IMR-90 (cell line): ENCODE data around the gene GALNT14. TPM values are rescaled to one million over a fixed set of nuclear protein-coding genes. Genes with fewer than 3 reads are reported as not detected.

ENCODE experiments used
- ATAC-seq: fragments of 200-7000 bp; cut with Tn5 transposase; 2 replicates; pipeline ENCODE4 v1.9.1; 2020; ENCODE audit warnings: low read depth, mild to moderate bottlenecking, moderate library complexity
- BruUV-seq: library from RNA; stranded (reverse); fragments of 400-500 nt; replicated peaks from 2 replicates; lab custom pipeline; 2021; lab: Mats Ljungman, UMichigan
- CTCF ChIA-PET: fragments of 300-600 bp; formaldehyde crosslinking; extraction: SDS; loops from one replicate; lab custom pipeline; 2021; ENCODE audit warnings: antibody characterized with exemption; lab: Yijun Ruan, JAX
- POLR2A ChIA-PET: fragments of 300-600 bp; sonication (Branson Sonifier 250); formaldehyde crosslinking; loops from one replicate; lab custom pipeline; 2022; ENCODE audit warnings: antibody characterized with exemption; ENCODE audit not compliant: unreplicated experiment; lab: Charles Lee
- DNase-seq: peaks from one replicate; pipeline ENCODE4 v3.0.0; 2013
- H2AFZ ChIP-seq: replicated peaks from 2 replicates; pipeline ENCODE3; 2013; ENCODE audit warnings: low read length, mild to moderate bottlenecking; ENCODE audit not compliant: poor library complexity
- H2AK5ac ChIP-seq: 2 replicates; pipeline ENCODE4 v1.6.1; 2013; ENCODE audit warnings: low read depth, low read length, inconsistent platforms
- H2AK9ac ChIP-seq: replicated peaks from 2 replicates; pipeline ENCODE3; 2013; ENCODE audit warnings: mild to moderate bottlenecking, low read depth, low read length, moderate library complexity; ENCODE audit not compliant: poor library complexity
- H2BK120ac ChIP-seq: 2 replicates; pipeline ENCODE4 v1.6.1; 2013; ENCODE audit warnings: low read depth, low read length, inconsistent platforms
- H2BK15ac ChIP-seq: 3 replicates; pipeline ENCODE4 v1.6.1; 2013; ENCODE audit warnings: low read depth, low read length, inconsistent platforms
- H2BK20ac ChIP-seq: 2 replicates; pipeline ENCODE4 v1.6.1; 2013; ENCODE audit warnings: low read depth, mild to moderate bottlenecking, inconsistent platforms, low read length, moderate library complexity
- H2BK5ac ChIP-seq: 2 replicates; pipeline ENCODE4 v1.6.1; 2013; ENCODE audit warnings: mild to moderate bottlenecking, low read depth, low read length, inconsistent platforms; ENCODE audit not compliant: poor library complexity, severe bottlenecking
- H3K14ac ChIP-seq: replicated peaks from 2 replicates; pipeline ENCODE4 v1.6.1; 2013; ENCODE audit warnings: low read depth, low read length, inconsistent platforms
- H3K18ac ChIP-seq: 2 replicates; pipeline ENCODE4 v1.6.1; 2013; ENCODE audit warnings: low read depth, low read length, control low read depth
- H3K23ac ChIP-seq: 2 replicates; pipeline ENCODE4 v1.6.1; 2013; ENCODE audit warnings: low read depth, low read length, inconsistent platforms
- H3K27ac ChIP-seq: 2 replicates; pipeline ENCODE4 v1.5.1; 2013; ENCODE audit warnings: mild to moderate bottlenecking, control low read depth, low read length; ENCODE audit not compliant: insufficient read depth
- H3K27me3 ChIP-seq: 2 replicates; pipeline ENCODE4 v1.6.1; 2013; ENCODE audit warnings: low read length; ENCODE audit not compliant: control insufficient read depth, insufficient read depth
- H3K36me3 ChIP-seq: 2 replicates; pipeline ENCODE4 v1.6.1; 2013; ENCODE audit warnings: low read length, mixed read lengths; ENCODE audit not compliant: control insufficient read depth, insufficient read depth
- H3K4ac ChIP-seq: 2 replicates; pipeline ENCODE4 v1.6.1; 2013; ENCODE audit warnings: low read depth, low read length, inconsistent platforms
- H3K4me1 ChIP-seq: 2 replicates; pipeline ENCODE4 v1.6.1; 2013; ENCODE audit warnings: low read length, mixed read lengths; ENCODE audit not compliant: control insufficient read depth, insufficient read depth
- H3K4me2 ChIP-seq: 2 replicates; pipeline ENCODE4 v1.6.1; 2013; ENCODE audit warnings: low read depth, mild to moderate bottlenecking, control low read depth, low read length, moderate library complexity
- H3K4me3 ChIP-seq: 2 replicates; pipeline ENCODE4 v1.5.1; 2013; ENCODE audit warnings: low read depth, mild to moderate bottlenecking, control low read depth, low read length, moderate library complexity; ENCODE audit not compliant: insufficient read depth
- H3K56ac ChIP-seq: 2 replicates; pipeline ENCODE4 v1.6.1; 2013; ENCODE audit warnings: low read length, inconsistent platforms; ENCODE audit not compliant: insufficient read depth; ENCODE audit errors: extremely low read depth
- H3K79me1 ChIP-seq, 2 experiments: 2 replicates each; pipeline ENCODE4 v1.6.1; 2013; ENCODE audit warnings: low read length in 2 of 2, inconsistent platforms in 1 of 2, low read depth in 1 of 2
- H3K9ac ChIP-seq: 2 replicates; pipeline ENCODE4 v1.6.1; 2013; ENCODE audit warnings: low read depth, low read length, control low read depth
- H3K9me1 ChIP-seq: 2 replicates; pipeline ENCODE4 v1.6.1; 2013; ENCODE audit warnings: low read length, inconsistent platforms; ENCODE audit not compliant: insufficient read depth
- H3K9me3 ChIP-seq: 2 replicates; pipeline ENCODE4 v1.6.1; 2013; ENCODE audit warnings: low read length; ENCODE audit not compliant: control insufficient read depth, insufficient read depth
- H4K20me1 ChIP-seq: 2 replicates; pipeline ENCODE4 v1.6.1; 2013; ENCODE audit warnings: low read length, inconsistent platforms; ENCODE audit not compliant: insufficient read depth
- H4K5ac ChIP-seq: 2 replicates; pipeline ENCODE4 v1.6.1; 2013; ENCODE audit warnings: mild to moderate bottlenecking, low read depth, low read length, control low read depth
- H4K8ac ChIP-seq, 2 experiments: 2 replicates each; pipeline ENCODE4 v1.6.1; 2013; ENCODE audit warnings: low read depth in 2 of 2, low read length in 2 of 2, control low read depth in 1 of 2, inconsistent platforms in 1 of 2
- H4K91ac ChIP-seq: 2 replicates; pipeline ENCODE4 v1.6.1; 2013; ENCODE audit warnings: low read depth, low read length, inconsistent platforms; ENCODE audit not compliant: insufficient read depth
- BHLHE40 ChIP-seq: fragments of 150-350 bp; IDR thresholded peaks from 2 replicates; pipeline ENCODE4 v1.6.1; 2016; ENCODE audit warnings: mild to moderate bottlenecking, low read depth, low read length
- MAZ ChIP-seq: IDR thresholded peaks from 2 replicates; pipeline ENCODE4 v1.6.1; 2012; ENCODE audit warnings: low read depth, mild to moderate bottlenecking, low read length, improper control_type of control experiment, moderate library complexity, borderline replicate concordance
- RCOR1 ChIP-seq: IDR thresholded peaks from 2 replicates; pipeline ENCODE4 v1.6.1; 2012; ENCODE audit warnings: mild to moderate bottlenecking, low read length, improper control_type of control experiment; ENCODE audit not compliant: insufficient replicate concordance
- WGBS, 2 experiments: methylation state at CpG; one replicate each; pipeline versions ENCODE4 v1.1.5 to v1.1.7; 2013; ENCODE audit warnings: missing lambda C conversion rate in 2 of 2; ENCODE audit not compliant: insufficient read length in 1 of 2; ENCODE audit errors: extremely low coverage in 2 of 2; 5-methylcytosine and 5-hydroxymethylcytosine counted together
- dilution Hi-C: fragments of 300-500 bp; cut with HindIII; formaldehyde crosslinking; loops from one replicate; pipeline ENCODE4 v1.14.3; 2018; ENCODE audit warnings: low sequenced_read_pairs; ENCODE audit not compliant: unreplicated experiment
- in situ Hi-C: fragments of 300-500 bp; cut with MboI; formaldehyde crosslinking; loops from 3 replicates; pipeline ENCODE4 v1.14.3; 2019; ENCODE audit warnings: low sequenced_read_pairs, inconsistent platforms, mixed read lengths
- intact Hi-C: fragments of 100-400 bp; cut with micrococcal nuclease; formaldehyde crosslinking; loops from 2 replicates; pipeline ENCODE4 v1.10.0; 2022
- polyA plus RNA-seq, 3 experiments: library from polyadenylated mRNA; depleted of rRNA; stranded (reverse); fragments of >200 nt; gene quantifications; 2 replicates each; pipeline ENCODE4 v1.2.3, GENCODE V29; 2012; ENCODE audit warnings: low replicate concordance in 1 of 3
- total RNA-seq: library from RNA; depleted of rRNA; stranded (reverse); fragments of >200 nt; gene quantifications from 2 replicates; pipeline ENCODE4 v1.2.3, GENCODE V29; 2012

GALNT14 gene
- total and polyA plus RNA-seq, 2 of the 4 experiments (the other 2 are of a cell fraction): 0.15 to 0.18 TPM

DNA sequence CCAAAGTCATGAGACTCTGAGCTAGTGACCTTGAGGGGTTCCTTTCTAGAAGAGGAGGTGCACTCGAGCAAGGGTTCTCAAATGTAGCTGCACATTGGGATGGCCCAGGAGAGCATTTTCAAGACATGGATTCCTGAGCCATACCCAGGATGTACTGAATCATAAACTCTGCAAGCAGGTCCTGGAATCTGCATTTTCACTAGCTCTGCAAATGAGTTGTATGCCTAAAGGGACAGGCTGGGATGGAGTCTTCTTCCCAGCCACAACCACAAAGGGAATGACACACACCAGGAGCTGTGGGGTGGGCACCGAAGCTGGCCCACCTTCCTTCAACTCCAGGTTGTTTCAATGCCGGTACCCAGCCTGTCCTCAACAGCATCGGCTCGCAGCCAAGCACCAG lies 90.6 kb downstream of the GALNT14 start:
- WGBS, 2 experiments: 10% methylated on average over 4 of the region's 5 CpGs; no CpG with 5 or more reads in 1 of the 2 experiments
- Histone ChIP-seq H3K4me1 (no peaks in the 10 kb centered on the region), H3K9ac (no peak overlapping the region), H2BK120ac (no peak overlapping the region), H2AK9ac (no peak overlapping the region), H2BK15ac (no peak overlapping the region), H2BK5ac (no peak overlapping the region), H4K5ac (no peak overlapping the region), H4K8ac (no peak overlapping the region), H2BK20ac (no peak overlapping the region), H3K79me1 (no peaks in the 10 kb centered on the region), H3K9me3 (no peaks in the 10 kb centered on the region), H4K20me1 (no peaks in the 10 kb centered on the region), H3K27me3 (no peaks in the 10 kb centered on the region), H2AFZ (no peak overlapping the region), H3K36me3 (no peaks in the 10 kb centered on the region), H3K27ac (no peak overlapping the region), H3K18ac (no peak overlapping the region), H3K23ac (no peak overlapping the region), H4K91ac (no peak overlapping the region), H3K4ac (no peak overlapping the region), H3K4me3 (no peak overlapping the region), H3K14ac (no peak overlapping the region), H2AK5ac (no peak overlapping the region), H3K4me2 (no peak overlapping the region), H3K56ac (no peak overlapping the region), H3K9me1 (no peaks in the 10 kb centered on the region)
- TF ChIP-seq MAZ (no peak), RCOR1 (no peak), BHLHE40 (no peak)
- intact Hi-C loops (no loop called here), dilution Hi-C loops (no loop called here), in situ Hi-C loops (no loop called here)
- BruUV-seq: no TSS peak
- DNase-seq (no peak), ATAC-seq (no peak)
- CTCF ChIA-PET: no interaction called here
- POLR2A ChIA-PET: no interaction called here
